Transverse colon (tissue), 4 donors: Measurements from ENCODE around the gene LCN12.

Source experiments
- POLR2A ChIP-seq: fragments of 450-650 bp; IDR thresholded peaks from one replicate; pipeline ENCODE4 v1.6.1; 2016; ENCODE audit warnings: antibody characterized with exemption, mild to moderate bottlenecking, moderate library complexity
- POLR2AphosphoS5 ChIP-seq, 3 donors: sonication (generic); formaldehyde crosslinking; IDR thresholded peaks; one replicate each; pipeline ENCODE4 v1.6.1; 2016; ENCODE audit warnings: antibody characterized with exemption in 3 of 3
- TF ChIP-seq, protein P1 (sequence below), 5 experiments: fragments of 200-600 bp in 3 of 5; fragments of 450-650 bp in 2 of 5; sonication (generic) in 3 of 5; IDR thresholded peaks; 1 replicate in 2 of 5; 2 replicates in 3 of 5; pipeline ENCODE4 v1.5.1; 2016 to 2017; ENCODE audit warnings: antibody characterized with exemption in 5 of 5, inconsistent platforms in 3 of 5, mild to moderate bottlenecking in 2 of 5, moderate library complexity in 1 of 5

- TF ChIP-seq, protein P1, sequence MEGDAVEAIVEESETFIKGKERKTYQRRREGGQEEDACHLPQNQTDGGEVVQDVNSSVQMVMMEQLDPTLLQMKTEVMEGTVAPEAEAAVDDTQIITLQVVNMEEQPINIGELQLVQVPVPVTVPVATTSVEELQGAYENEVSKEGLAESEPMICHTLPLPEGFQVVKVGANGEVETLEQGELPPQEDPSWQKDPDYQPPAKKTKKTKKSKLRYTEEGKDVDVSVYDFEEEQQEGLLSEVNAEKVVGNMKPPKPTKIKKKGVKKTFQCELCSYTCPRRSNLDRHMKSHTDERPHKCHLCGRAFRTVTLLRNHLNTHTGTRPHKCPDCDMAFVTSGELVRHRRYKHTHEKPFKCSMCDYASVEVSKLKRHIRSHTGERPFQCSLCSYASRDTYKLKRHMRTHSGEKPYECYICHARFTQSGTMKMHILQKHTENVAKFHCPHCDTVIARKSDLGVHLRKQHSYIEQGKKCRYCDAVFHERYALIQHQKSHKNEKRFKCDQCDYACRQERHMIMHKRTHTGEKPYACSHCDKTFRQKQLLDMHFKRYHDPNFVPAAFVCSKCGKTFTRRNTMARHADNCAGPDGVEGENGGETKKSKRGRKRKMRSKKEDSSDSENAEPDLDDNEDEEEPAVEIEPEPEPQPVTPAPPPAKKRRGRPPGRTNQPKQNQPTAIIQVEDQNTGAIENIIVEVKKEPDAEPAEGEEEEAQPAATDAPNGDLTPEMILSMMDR (IDR thresholded peaks at IDR 0.05) = no peak
- TF ChIP-seq POLR2A = no peak
- TF ChIP-seq POLR2AphosphoS5 (IDR thresholded peaks at IDR 0.05) = no peak
Measured at GRCh38 chr9:136942881-136943230, 9.2 kb upstream of the LCN12 start.
